GM18519 (cell line): Measurements from ENCODE around the gene TMPRSS3.

ENCODE experiments used
- ATAC-seq: cut with Tn5 transposase; IDR thresholded peaks from one replicate; pipeline ENCODE4 v1.9.1; 2021; ENCODE audit warnings: mild to moderate bottlenecking, moderate library complexity; ENCODE audit not compliant: unreplicated experiment, low FRiP score

TMPRSS3 gene

DNA sequence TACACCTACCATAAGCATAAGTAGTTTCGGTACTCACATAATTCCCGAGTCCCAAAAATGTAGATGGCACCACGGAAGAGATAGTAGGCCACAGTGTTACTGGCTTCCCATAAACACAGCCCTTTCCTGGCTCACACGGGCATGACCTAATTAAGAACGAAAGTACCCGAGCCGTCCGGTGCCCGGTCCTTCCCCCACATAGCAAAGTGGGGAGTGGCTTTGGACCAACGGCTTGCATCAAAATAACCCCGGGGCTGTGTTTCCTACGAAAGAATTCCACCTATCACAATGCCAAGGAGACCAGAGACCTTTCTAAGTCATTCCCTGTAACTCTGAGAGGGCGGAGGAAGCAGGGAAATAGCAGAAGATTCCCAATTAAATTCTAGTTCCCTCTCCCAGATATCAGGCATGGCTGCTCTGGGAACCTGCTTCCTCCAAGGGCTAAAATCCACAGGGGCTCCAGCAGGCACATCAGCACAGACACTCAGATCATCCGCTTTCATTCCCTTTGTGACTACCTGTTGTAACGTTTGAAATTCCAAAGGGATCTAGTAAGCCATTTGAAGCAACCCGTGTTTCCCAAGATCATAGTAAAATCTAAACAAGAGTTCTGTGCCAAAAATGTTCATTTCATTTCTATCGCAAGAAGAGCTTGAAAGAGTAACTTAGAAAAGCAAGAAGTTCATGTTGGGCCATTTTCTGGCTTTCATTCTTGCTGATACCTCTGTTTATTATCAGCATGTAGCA is at the start of gene TMPRSS3:
Gene TMPRSS3, minus strand, starts transcription at position 148 of the 747 bp plus-strand sequence. CDS start 635 bp downstream, outside the sequence.
- ATAC-seq = no peak

DNA sequence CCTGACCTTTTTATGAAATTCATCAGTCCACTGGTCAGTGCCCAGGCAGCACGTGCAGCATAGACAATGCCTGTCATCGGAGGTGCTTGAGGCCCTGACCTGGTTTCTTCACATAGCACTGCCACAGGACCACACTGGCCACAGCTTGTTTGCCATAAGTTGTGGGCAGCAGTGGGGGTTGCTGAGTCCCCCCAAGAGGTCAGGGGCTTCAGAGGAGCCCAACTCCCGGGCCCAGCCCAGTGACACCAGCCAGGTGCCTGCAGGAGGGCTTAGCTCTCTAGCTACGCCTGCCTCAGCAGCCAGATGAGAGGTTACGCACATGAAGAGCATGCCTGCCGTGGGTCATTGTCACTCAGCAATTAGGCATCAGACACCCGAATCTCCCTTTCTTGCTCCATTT is 49.5 kb upstream of the TMPRSS3 start:
- ATAC-seq = no peak

- no peak for ATAC-seq
Measured at GRCh38 chr21:42444745-42445059, 48.9 kb upstream of the TMPRSS3 start.

DNA sequence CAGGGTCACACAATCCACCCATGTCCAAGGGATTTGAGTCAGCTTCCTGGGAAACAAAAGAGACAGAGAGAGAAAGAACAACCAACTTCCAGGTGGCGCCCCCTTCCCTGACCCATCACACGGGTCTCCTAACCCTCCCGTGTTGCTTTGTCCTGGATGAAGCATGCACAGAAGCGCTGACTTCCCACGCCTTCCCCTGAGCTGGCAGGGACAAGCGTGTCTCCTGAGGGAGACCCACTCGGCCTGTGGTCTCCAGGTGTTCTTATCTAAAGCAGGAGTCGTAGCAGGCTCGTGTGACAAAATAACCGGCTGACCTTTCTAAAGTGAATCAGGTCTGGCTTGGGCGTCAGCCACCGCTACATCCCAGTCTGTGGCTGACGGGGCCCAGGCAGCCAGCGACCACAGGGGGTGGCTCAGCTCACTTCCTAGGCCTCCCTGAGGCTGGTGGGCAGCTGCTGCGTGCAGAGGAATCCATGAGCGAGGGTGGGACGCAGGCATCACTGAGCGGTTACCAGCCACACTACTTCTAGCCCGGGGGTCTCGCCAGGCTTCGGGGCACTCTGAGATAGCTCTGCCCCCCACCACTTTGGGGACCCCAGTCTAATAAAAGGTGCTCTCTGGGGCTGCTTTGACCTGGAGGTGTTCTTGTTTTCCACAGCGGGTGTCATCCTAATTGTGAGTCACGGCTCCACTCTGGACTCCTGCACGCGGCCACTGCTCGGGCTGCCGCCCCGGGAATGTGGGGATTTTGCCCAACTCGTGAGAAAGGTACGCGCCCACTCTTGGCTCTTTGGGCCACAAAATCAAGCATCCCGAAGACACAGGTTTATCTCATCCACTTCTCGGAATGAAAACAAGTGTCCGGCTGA is 48.3 kb upstream of the TMPRSS3 start:
- ATAC-seq = no peak

DNA sequence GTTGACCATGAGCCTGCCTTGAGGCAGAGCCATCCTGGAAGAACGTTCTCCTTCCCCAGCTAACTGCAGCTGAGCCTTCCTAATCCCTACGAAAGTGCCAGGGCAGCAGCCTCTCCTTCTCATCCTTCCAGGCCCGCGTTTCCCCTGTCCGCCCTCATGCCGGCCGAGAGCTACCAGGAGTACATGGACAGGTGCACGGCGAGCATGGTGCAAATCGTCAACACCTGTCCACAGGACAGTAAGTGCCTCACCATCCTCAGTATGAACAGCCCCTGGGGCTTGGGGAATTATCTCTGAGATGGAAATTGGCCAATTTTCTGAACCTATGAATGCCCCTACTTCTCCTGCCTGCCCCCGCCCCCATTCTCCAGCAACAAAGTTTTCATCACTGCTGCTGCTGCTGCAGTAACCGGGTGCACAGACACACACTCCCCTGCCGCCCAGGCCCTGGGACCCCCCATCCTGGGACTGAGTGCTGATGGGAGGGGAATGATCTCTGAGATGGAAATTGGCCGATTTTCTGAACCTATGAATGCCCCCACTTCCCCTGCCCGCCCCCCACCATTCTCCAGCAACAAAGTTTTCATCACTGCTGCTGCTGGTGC is 47.4 kb upstream of the TMPRSS3 start:
- no peak for ATAC-seq

GRCh38 chr21:42441963-42442362 is 46.1 kb upstream of the TMPRSS3 start:
- ATAC-seq = no peak

GRCh38 chr21:42440187-42440792 is 44.4 kb upstream of the TMPRSS3 start:
- no peak for ATAC-seq

DNA sequence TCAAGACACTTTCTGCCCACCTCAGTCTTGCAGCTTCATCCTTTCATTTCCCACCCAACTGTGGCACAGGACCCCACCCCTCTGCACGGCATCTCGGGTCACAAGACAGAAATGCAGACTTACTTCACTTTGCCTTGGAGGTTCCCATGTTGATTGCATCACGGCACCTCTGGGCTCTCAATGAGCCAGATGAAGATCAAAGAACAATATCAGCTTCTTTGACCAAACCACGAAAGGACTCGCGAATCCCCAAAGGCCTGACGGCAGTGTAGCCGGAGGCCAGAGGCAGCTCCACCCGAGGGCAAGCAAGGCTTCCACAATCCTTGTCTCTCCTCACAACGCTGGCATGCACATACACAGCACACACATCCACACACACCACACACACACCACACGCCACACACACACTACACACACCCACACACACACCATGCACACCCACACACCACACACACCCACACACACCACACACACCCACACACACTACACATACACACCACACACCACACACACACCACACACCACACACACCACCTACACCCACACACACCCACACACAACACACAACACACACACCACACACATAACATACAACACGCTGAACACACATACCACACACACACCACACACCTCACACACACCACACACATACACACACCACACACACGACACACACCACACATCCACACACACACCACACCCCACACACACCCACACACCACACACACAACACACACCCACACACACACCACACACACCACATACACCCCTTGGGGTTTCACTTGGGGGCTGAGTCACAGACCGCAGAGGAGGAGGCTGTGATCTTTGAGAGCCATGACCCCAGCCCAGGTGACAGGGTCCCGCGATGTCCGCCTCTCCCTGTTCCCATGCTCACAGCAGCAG is 43.7 kb upstream of the TMPRSS3 start:
- ATAC-seq = no peak

- no peak for ATAC-seq
Measured at GRCh38 chr21:42438316-42439205, 42.7 kb upstream of the TMPRSS3 start.

DNA sequence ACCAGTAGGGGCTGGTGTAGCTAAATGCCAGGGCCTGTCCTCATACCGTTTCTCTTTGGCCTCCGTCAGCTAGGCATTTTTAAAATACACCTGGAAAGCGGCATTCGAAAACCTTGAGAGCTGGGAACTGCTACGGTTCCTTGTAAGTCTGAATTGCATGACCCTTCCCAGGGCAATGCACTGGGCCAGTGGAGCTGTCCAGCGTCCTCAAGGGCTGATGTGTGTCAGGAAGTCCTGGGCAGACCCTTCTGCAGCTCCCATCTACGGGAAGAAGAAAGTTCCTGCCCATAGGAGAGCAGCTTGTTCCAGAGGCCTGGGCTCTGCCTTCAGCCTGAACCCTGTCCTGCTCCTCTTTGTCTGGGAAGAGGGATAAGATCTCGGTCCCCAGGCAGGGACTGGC is 41.9 kb upstream of the TMPRSS3 start:
- no peak for ATAC-seq

DNA sequence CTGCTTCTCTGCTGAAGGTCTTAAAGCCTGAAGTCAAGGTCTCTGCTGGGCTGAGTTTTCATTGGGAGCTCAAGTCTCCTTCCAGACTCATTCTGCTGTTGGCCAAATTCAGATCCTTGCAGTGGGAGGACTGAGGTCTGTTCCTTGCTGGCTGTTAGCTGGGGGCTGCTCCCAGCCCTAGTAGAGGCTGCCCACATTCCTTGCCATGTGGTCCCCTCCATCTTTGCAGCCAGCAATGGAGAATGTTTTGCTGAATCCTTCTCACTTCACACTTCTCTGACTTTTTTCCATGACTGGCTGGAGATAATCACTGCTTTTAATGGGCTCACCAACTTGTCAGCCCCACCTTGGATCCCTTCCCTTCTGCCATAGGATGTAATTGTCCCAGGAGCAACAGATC is 41.1 kb upstream of the TMPRSS3 start:
- no peak for ATAC-seq

- ATAC-seq = no peak
Measured at GRCh38 chr21:42435833-42436232, 40.0 kb upstream of the TMPRSS3 start.

DNA sequence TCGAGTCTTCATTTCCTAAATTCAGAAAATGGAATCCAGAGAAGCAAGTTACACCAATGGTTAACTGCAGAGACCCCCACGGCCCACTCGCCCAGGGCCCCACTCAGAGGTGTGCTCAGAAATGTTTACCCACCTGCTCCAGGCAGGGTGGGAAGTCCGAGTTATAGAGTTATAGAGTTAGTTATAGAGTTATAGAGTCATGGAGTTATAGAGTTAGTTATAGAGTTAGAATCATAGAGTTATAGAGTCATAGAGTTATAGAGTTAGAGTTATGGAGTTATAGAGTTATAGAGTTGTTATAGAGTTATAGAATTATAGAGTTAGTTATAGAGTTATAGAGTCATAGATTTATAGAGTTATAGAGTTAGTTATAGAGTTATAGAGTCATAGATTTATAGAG is 39.5 kb upstream of the TMPRSS3 start:
- ATAC-seq = no peak

DNA sequence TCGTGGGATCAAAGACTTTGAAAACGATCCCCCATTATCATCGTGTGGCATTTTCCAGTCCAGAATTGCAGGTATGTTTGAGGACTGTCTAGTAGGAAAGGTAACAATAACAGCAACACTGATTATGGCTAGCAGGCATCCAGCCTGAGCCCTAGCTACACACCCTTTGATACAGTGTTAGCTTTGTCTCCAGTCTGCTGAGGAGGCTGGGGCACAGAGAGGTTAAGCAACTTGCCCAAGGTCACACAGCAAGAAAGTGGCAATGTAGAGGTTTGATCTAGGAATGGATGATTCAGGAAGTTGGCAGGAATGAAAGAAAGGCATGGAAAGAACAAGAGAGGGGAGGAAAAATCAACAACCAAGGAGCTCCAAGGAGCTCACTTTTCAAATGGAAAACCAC is 39.0 kb upstream of the TMPRSS3 start:
- no peak for ATAC-seq

- no peak for ATAC-seq
Measured at GRCh38 chr21:42433946-42434551, 38.2 kb upstream of the TMPRSS3 start.

GRCh38 chr21:42432695-42433094 is 36.8 kb upstream of the TMPRSS3 start:
- no peak for ATAC-seq

- ATAC-seq = no peak
Measured at GRCh38 chr21:42431196-42431595, 35.3 kb upstream of the TMPRSS3 start.

DNA sequence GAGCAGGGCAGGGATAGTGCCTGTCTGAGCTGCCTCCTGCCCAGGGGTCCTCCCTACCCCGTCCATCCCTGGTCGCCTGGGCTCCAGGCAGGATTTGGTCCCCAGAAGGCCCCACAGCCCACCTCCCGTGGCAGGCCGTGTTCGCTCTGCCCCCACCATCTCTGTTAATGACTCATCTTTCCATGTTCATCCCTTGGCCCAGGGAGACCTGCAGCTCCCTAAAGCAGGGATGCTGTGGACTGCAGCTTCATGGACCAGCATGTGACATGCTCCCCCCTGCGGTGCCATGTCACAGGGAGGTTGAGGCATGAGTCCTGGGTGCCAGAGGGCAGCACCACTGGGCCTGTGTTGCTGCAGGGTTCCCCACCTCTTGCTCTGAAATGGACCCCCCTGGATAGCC is 34.7 kb upstream of the TMPRSS3 start:
- ATAC-seq = no peak

GRCh38 chr21:42429856-42430255 is 34.0 kb upstream of the TMPRSS3 start:
- ATAC-seq = no peak
